Ishikawa (cell line): ENCODE data around the gene HSD11B2.

Source experiments
- CEBPB ChIP-seq: IDR thresholded peaks from 2 replicates; pipeline ENCODE4 v1.6.1; 2012
- CREB1 ChIP-seq: IDR thresholded peaks from 2 replicates; pipeline ENCODE4 v1.6.1; 2012; ENCODE audit warnings: low read depth
- EGR1 ChIP-seq: IDR thresholded peaks from 2 replicates; pipeline ENCODE4 v1.6.1; 2012
- EP300 ChIP-seq: IDR thresholded peaks from 2 replicates; pipeline ENCODE4 v1.6.1; 2012; ENCODE audit warnings: borderline replicate concordance
- FOXM1 ChIP-seq: IDR thresholded peaks from 2 replicates; pipeline ENCODE4 v1.6.1; 2012; ENCODE audit warnings: low read depth, borderline replicate concordance
- NFIC ChIP-seq: IDR thresholded peaks from 2 replicates; pipeline ENCODE4 v1.6.1; 2012
- RAD21 ChIP-seq: IDR thresholded peaks from 2 replicates; pipeline ENCODE4 v1.6.1; 2012; ENCODE audit warnings: low read depth
- TAF1 ChIP-seq: IDR thresholded peaks from 2 replicates; pipeline ENCODE4 v1.6.1; 2012; ENCODE audit warnings: low read depth, mild to moderate bottlenecking
- TCF12 ChIP-seq: IDR thresholded peaks from 2 replicates; pipeline ENCODE4 v1.6.1; 2012; ENCODE audit warnings: low read depth
- TEAD4 ChIP-seq: IDR thresholded peaks from 2 replicates; pipeline ENCODE4 v1.6.1; 2012
- YY1 ChIP-seq: IDR thresholded peaks from 2 replicates; pipeline ENCODE4 v1.6.1; 2012; ENCODE audit warnings: low read depth
- ZBTB7A ChIP-seq: IDR thresholded peaks from 2 replicates; pipeline ENCODE4 v1.6.1; 2012; ENCODE audit warnings: low read depth
- TF ChIP-seq, protein P1 (sequence below): IDR thresholded peaks from 2 replicates; pipeline ENCODE4 v1.6.1; 2012; ENCODE audit warnings: low read depth, mild to moderate bottlenecking
- TF ChIP-seq, protein P2 (sequence below): IDR thresholded peaks from 2 replicates; pipeline ENCODE4 v1.6.1; 2012
- TF ChIP-seq, protein P3 (sequence below): IDR thresholded peaks from 2 replicates; pipeline ENCODE4 v1.6.1; 2012

The HSD11B2 gene

DNA sequence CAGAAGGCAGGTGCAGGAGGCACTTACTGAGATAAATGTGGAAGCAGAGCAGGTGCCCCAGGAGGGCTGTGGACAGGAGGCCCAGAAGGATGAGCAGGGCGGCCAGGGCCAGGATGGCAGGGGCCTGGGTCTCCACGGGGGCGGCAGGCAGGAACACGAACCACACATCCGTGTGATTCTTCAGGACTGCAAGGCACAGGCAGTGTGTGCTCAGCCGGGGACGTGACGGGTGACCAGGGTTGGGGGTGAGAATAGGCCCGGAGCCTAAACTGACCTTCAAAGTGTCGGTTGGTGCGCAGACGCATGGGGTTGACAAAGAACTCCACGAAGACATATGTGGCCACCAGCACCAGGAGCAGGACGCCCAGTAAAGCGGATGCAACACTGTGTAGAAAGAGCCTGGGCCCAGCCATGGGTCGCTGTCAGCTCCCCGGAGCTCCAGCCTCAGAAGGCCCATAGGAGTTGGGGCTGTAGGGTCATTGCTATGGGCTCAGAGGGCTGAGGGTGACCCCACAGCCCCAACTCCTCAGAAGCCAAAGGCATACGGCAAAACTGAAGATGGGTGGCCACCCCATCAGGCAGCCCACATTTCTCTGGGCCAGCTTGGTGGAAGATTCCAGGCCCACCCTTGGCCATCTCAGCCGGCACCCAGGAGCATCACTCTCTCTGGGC lies 32.2 kb upstream of the HSD11B2 start:
- TF ChIP-seq, protein P1, sequence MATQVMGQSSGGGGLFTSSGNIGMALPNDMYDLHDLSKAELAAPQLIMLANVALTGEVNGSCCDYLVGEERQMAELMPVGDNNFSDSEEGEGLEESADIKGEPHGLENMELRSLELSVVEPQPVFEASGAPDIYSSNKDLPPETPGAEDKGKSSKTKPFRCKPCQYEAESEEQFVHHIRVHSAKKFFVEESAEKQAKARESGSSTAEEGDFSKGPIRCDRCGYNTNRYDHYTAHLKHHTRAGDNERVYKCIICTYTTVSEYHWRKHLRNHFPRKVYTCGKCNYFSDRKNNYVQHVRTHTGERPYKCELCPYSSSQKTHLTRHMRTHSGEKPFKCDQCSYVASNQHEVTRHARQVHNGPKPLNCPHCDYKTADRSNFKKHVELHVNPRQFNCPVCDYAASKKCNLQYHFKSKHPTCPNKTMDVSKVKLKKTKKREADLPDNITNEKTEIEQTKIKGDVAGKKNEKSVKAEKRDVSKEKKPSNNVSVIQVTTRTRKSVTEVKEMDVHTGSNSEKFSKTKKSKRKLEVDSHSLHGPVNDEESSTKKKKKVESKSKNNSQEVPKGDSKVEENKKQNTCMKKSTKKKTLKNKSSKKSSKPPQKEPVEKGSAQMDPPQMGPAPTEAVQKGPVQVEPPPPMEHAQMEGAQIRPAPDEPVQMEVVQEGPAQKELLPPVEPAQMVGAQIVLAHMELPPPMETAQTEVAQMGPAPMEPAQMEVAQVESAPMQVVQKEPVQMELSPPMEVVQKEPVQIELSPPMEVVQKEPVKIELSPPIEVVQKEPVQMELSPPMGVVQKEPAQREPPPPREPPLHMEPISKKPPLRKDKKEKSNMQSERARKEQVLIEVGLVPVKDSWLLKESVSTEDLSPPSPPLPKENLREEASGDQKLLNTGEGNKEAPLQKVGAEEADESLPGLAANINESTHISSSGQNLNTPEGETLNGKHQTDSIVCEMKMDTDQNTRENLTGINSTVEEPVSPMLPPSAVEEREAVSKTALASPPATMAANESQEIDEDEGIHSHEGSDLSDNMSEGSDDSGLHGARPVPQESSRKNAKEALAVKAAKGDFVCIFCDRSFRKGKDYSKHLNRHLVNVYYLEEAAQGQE = no peak
- TF ChIP-seq TAF1 = no peak
- TF ChIP-seq, protein P2, sequence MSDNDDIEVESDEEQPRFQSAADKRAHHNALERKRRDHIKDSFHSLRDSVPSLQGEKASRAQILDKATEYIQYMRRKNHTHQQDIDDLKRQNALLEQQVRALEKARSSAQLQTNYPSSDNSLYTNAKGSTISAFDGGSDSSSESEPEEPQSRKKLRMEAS = no peak
- TF ChIP-seq EGR1 = no peak
- TF ChIP-seq, protein P3, sequence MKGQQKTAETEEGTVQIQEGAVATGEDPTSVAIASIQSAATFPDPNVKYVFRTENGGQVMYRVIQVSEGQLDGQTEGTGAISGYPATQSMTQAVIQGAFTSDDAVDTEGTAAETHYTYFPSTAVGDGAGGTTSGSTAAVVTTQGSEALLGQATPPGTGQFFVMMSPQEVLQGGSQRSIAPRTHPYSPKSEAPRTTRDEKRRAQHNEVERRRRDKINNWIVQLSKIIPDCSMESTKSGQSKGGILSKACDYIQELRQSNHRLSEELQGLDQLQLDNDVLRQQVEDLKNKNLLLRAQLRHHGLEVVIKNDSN = no peak
- no peak for TF ChIP-seq TCF12
- TF ChIP-seq NFIC = no peak
- TF ChIP-seq EP300 = no peak
- TF ChIP-seq TEAD4 = no peak

DNA sequence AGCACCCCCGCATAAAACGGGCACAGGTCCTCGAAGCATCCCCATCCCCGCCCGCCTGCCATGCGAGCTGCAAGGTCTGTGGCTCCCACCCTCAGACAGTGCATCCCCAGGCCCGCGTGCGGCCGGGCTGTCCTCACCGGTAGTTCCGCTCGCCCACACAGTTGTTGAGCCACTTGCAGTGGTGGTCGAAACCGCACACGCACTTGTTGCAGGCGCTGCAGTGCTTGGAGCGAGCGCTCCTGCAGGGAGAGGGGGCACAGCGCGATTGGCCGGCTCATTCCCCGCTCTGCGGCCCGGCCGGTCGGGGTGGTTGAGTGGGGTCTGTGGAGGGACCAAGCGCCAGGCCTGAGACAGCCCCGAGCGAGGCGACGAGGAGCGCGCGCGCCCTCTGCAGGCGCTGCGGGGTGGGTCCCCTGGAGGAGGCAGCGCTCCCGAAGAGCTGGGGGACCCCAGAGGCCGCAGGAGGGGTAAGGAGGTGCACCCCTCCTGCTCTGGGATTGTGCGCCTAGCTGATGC lies 31.6 kb upstream of the HSD11B2 start:
- TF ChIP-seq CEBPB (no peak), ZBTB7A (no peak), EP300 (no peak), TEAD4 (no peak), RAD21 (peak; percentile 25; the same call in 1 of the 2 replicates)

DNA sequence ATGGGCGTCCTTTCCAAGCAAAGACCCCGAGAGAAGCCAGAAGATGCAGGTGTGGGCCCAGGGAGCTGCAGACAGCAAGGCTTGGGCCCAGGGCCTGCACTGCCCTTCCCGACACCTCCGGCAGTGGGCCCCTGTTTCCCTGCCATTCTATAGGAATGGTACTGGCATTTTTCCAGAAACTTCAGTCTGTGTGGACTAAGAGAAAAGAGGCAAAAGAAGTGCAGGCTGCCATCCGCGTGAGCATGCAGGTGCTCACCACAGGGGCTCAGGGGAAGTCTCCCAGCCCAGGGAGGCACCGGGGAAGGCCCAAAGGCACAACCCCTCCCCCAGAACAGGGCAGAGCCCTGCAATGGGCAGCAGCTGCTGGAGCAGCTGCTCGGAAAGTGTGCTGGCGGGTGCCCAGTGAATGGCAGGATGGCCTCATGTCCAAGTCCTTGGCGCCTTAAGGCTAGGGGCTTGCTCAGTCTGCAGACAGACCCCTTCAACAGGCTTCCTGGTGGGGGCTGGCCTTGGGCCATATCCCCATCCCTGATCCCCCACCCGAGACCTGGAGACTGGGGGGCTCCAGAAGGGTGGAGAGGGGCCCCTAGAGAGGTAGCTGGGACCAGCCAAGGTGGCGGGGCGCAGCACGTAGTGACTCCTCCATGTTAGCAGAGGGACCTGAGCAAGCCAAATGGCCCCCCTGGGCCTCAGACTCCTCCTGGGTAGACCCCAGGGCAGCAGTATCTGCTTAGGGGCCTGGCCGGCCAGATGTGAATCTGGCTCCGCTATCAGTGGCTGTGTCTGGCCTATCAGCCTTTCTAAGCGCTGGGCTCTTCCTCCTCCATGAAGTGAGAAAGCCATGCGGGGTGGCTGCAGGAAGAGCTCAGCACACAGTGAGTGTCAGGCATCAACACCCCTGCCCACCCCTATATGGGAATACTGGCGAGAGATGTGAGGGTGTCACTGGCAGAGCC lies 30.9 kb upstream of the HSD11B2 start:
- TF ChIP-seq, protein P3 = no peak
- TF ChIP-seq CREB1 (no peak), TAF1 (no peak)
- TF ChIP-seq, protein P2 = no peak

DNA sequence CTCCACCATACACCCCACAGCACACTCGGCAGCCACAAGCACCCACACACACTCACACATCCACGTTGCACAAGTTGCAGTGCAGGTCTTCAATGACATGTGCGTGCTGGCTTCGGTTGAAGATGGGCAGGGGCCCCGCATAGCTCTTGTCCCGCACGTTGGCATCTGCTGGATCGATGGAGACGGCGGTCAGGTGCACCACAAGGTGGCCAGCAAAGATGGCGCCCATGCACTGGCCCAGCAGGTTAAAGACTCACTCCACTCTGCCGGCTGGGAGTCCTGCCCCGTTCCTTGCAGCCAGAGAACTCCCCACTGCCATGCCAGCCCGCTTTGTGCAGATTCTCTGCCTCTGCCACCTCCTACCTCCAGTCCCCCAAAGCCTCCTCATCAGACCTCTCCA lies 30.0 kb upstream of the HSD11B2 start:
- TF ChIP-seq, protein P3 = no peak
- TF ChIP-seq CEBPB (no peak), RAD21 (no peak), EP300 (no peak), FOXM1 (no peak), YY1 (no peak), CREB1 (no peak), TEAD4 (no peak), TAF1 (no peak), EGR1 (no peak), ZBTB7A (no peak), NFIC (no peak), TCF12 (no peak)
- TF ChIP-seq, protein P1 = no peak
- TF ChIP-seq, protein P2 = no peak

DNA sequence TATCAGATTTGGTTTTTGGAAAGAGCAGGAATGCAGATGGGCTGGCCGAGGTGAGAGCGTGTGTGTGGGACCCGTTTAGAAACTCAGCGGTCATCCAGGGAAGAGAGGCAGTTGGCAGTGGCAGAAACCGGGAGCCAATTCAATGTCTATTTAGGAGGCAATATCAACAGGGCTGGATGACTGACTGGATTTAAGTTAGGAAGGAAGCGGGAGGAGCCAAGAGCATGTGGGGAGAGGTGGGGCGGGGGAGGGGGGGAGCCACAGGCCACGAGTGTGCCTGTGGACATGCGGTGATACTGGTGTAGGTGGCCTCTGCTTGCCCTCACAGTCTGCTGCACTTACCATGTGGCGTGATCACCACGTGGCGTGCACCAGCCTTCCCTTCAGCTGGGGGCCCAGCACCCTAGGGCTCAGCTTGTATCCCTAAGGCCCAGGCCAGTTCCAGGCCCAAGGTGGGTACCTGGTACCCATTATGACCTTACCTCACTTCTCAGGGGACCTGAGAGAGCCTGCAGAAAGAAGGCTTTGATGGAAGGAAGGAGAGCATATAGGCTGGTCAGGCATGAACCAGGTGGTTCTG lies 26.9 kb upstream of the HSD11B2 start:
- no peak for TF ChIP-seq YY1
- TF ChIP-seq, protein P2 = peak; percentile 35; the same call in 1 of the 2 replicates
